IMR-90 (cell line): ENCODE measurements around the gene FOSL2. TPM values are rescaled to one million over a fixed set of nuclear protein-coding genes. Genes with fewer than 3 reads are reported as not detected.

Source experiments
- ATAC-seq: fragments of 200-7000 bp; cut with Tn5 transposase; 2 replicates; pipeline ENCODE4 v1.9.1; 2020; ENCODE audit warnings: low read depth, mild to moderate bottlenecking, moderate library complexity
- BruUV-seq: library from RNA; stranded (reverse); fragments of 400-500 nt; replicated peaks from 2 replicates; lab custom pipeline; 2021; lab: Mats Ljungman, UMichigan
- CTCF ChIA-PET: fragments of 300-600 bp; formaldehyde crosslinking; extraction: SDS; loops from one replicate; lab custom pipeline; 2021; ENCODE audit warnings: antibody characterized with exemption; lab: Yijun Ruan, JAX
- POLR2A ChIA-PET: fragments of 300-600 bp; sonication (Branson Sonifier 250); formaldehyde crosslinking; loops from one replicate; lab custom pipeline; 2022; ENCODE audit warnings: antibody characterized with exemption; ENCODE audit not compliant: unreplicated experiment; lab: Charles Lee
- DNase-seq: peaks from one replicate; pipeline ENCODE4 v3.0.0; 2013
- H2AFZ ChIP-seq: replicated peaks from 2 replicates; pipeline ENCODE3; 2013; ENCODE audit warnings: low read length, mild to moderate bottlenecking; ENCODE audit not compliant: poor library complexity
- H2AK5ac ChIP-seq: 2 replicates; pipeline ENCODE4 v1.6.1; 2013; ENCODE audit warnings: low read depth, low read length, inconsistent platforms
- H2AK9ac ChIP-seq: replicated peaks from 2 replicates; pipeline ENCODE3; 2013; ENCODE audit warnings: mild to moderate bottlenecking, low read depth, low read length, moderate library complexity; ENCODE audit not compliant: poor library complexity
- H2BK120ac ChIP-seq: 2 replicates; pipeline ENCODE4 v1.6.1; 2013; ENCODE audit warnings: low read depth, low read length, inconsistent platforms
- H2BK15ac ChIP-seq: 3 replicates; pipeline ENCODE4 v1.6.1; 2013; ENCODE audit warnings: low read depth, low read length, inconsistent platforms
- H2BK20ac ChIP-seq: 2 replicates; pipeline ENCODE4 v1.6.1; 2013; ENCODE audit warnings: low read depth, mild to moderate bottlenecking, inconsistent platforms, low read length, moderate library complexity
- H2BK5ac ChIP-seq: 2 replicates; pipeline ENCODE4 v1.6.1; 2013; ENCODE audit warnings: mild to moderate bottlenecking, low read depth, low read length, inconsistent platforms; ENCODE audit not compliant: poor library complexity, severe bottlenecking
- H3K14ac ChIP-seq: replicated peaks from 2 replicates; pipeline ENCODE4 v1.6.1; 2013; ENCODE audit warnings: low read depth, low read length, inconsistent platforms
- H3K18ac ChIP-seq: 2 replicates; pipeline ENCODE4 v1.6.1; 2013; ENCODE audit warnings: low read depth, low read length, control low read depth
- H3K23ac ChIP-seq: 2 replicates; pipeline ENCODE4 v1.6.1; 2013; ENCODE audit warnings: low read depth, low read length, inconsistent platforms
- H3K27ac ChIP-seq: 2 replicates; pipeline ENCODE4 v1.5.1; 2013; ENCODE audit warnings: mild to moderate bottlenecking, control low read depth, low read length; ENCODE audit not compliant: insufficient read depth
- H3K27me3 ChIP-seq: 2 replicates; pipeline ENCODE4 v1.6.1; 2013; ENCODE audit warnings: low read length; ENCODE audit not compliant: control insufficient read depth, insufficient read depth
- H3K36me3 ChIP-seq: 2 replicates; pipeline ENCODE4 v1.6.1; 2013; ENCODE audit warnings: low read length, mixed read lengths; ENCODE audit not compliant: control insufficient read depth, insufficient read depth
- H3K4ac ChIP-seq: 2 replicates; pipeline ENCODE4 v1.6.1; 2013; ENCODE audit warnings: low read depth, low read length, inconsistent platforms
- H3K4me1 ChIP-seq: 2 replicates; pipeline ENCODE4 v1.6.1; 2013; ENCODE audit warnings: low read length, mixed read lengths; ENCODE audit not compliant: control insufficient read depth, insufficient read depth
- H3K4me2 ChIP-seq: 2 replicates; pipeline ENCODE4 v1.6.1; 2013; ENCODE audit warnings: low read depth, mild to moderate bottlenecking, control low read depth, low read length, moderate library complexity
- H3K4me3 ChIP-seq: 2 replicates; pipeline ENCODE4 v1.5.1; 2013; ENCODE audit warnings: low read depth, mild to moderate bottlenecking, control low read depth, low read length, moderate library complexity; ENCODE audit not compliant: insufficient read depth
- H3K56ac ChIP-seq: 2 replicates; pipeline ENCODE4 v1.6.1; 2013; ENCODE audit warnings: low read length, inconsistent platforms; ENCODE audit not compliant: insufficient read depth; ENCODE audit errors: extremely low read depth
- H3K79me1 ChIP-seq, 2 experiments: 2 replicates each; pipeline ENCODE4 v1.6.1; 2013; ENCODE audit warnings: low read length in 2 of 2, inconsistent platforms in 1 of 2, low read depth in 1 of 2
- H3K9ac ChIP-seq: 2 replicates; pipeline ENCODE4 v1.6.1; 2013; ENCODE audit warnings: low read depth, low read length, control low read depth
- H3K9me1 ChIP-seq: 2 replicates; pipeline ENCODE4 v1.6.1; 2013; ENCODE audit warnings: low read length, inconsistent platforms; ENCODE audit not compliant: insufficient read depth
- H3K9me3 ChIP-seq: 2 replicates; pipeline ENCODE4 v1.6.1; 2013; ENCODE audit warnings: low read length; ENCODE audit not compliant: control insufficient read depth, insufficient read depth
- H4K20me1 ChIP-seq: 2 replicates; pipeline ENCODE4 v1.6.1; 2013; ENCODE audit warnings: low read length, inconsistent platforms; ENCODE audit not compliant: insufficient read depth
- H4K5ac ChIP-seq: 2 replicates; pipeline ENCODE4 v1.6.1; 2013; ENCODE audit warnings: mild to moderate bottlenecking, low read depth, low read length, control low read depth
- H4K8ac ChIP-seq, 2 experiments: 2 replicates each; pipeline ENCODE4 v1.6.1; 2013; ENCODE audit warnings: low read depth in 2 of 2, low read length in 2 of 2, control low read depth in 1 of 2, inconsistent platforms in 1 of 2
- H4K91ac ChIP-seq: 2 replicates; pipeline ENCODE4 v1.6.1; 2013; ENCODE audit warnings: low read depth, low read length, inconsistent platforms; ENCODE audit not compliant: insufficient read depth
- CHD1 ChIP-seq: IDR thresholded peaks from 2 replicates; pipeline ENCODE4 v1.6.1; 2012; ENCODE audit warnings: low read depth, low read length, improper control_type of control experiment
- CTCF ChIP-seq: conservative IDR thresholded peaks from 2 replicates; pipeline ENCODE4 v1.5.1; 2012; ENCODE audit warnings: mild to moderate bottlenecking, low read depth, low read length, improper control_type of control experiment
- ELK1 ChIP-seq: fragments of 150-350 bp; IDR thresholded peaks from 2 replicates; pipeline ENCODE4 v1.6.1; 2016; ENCODE audit warnings: low read depth, mild to moderate bottlenecking, low read length, moderate library complexity, borderline replicate concordance
- FOS ChIP-seq: fragments of 150-350 bp; IDR thresholded peaks from 2 replicates; pipeline ENCODE4 v1.6.1; 2016; ENCODE audit warnings: low read depth, low read length
- MAZ ChIP-seq: IDR thresholded peaks from 2 replicates; pipeline ENCODE4 v1.6.1; 2012; ENCODE audit warnings: low read depth, mild to moderate bottlenecking, low read length, improper control_type of control experiment, moderate library complexity, borderline replicate concordance
- MXI1 ChIP-seq: IDR thresholded peaks from 2 replicates; pipeline ENCODE4 v1.6.1; 2012; ENCODE audit warnings: low read depth, mild to moderate bottlenecking, low read length, moderate library complexity, borderline replicate concordance
- NFE2L2 ChIP-seq: fragments of 150-350 bp; IDR thresholded peaks from 2 replicates; pipeline ENCODE4 v1.6.1; 2016; ENCODE audit warnings: low read depth, mild to moderate bottlenecking, low read length
- POLR2A ChIP-seq: IDR thresholded peaks from 2 replicates; pipeline ENCODE4 v1.6.1; 2012; ENCODE audit warnings: mild to moderate bottlenecking, low read depth, low read length
- WGBS, 2 experiments: methylation state at CpG; one replicate each; pipeline versions ENCODE4 v1.1.5 to v1.1.7; 2013; ENCODE audit warnings: missing lambda C conversion rate in 2 of 2; ENCODE audit not compliant: insufficient read length in 1 of 2; ENCODE audit errors: extremely low coverage in 2 of 2; 5-methylcytosine and 5-hydroxymethylcytosine counted together
- dilution Hi-C: fragments of 300-500 bp; cut with HindIII; formaldehyde crosslinking; loops from one replicate; pipeline ENCODE4 v1.14.3; 2018; ENCODE audit warnings: low sequenced_read_pairs; ENCODE audit not compliant: unreplicated experiment
- in situ Hi-C: fragments of 300-500 bp; cut with MboI; formaldehyde crosslinking; loops from 3 replicates; pipeline ENCODE4 v1.14.3; 2019; ENCODE audit warnings: low sequenced_read_pairs, inconsistent platforms, mixed read lengths
- intact Hi-C: fragments of 100-400 bp; cut with micrococcal nuclease; formaldehyde crosslinking; loops from 2 replicates; pipeline ENCODE4 v1.10.0; 2022
- polyA plus RNA-seq, 3 experiments: library from polyadenylated mRNA; depleted of rRNA; stranded (reverse); fragments of >200 nt; gene quantifications; 2 replicates each; pipeline ENCODE4 v1.2.3, GENCODE V29; 2012; ENCODE audit warnings: low replicate concordance in 1 of 3
- total RNA-seq: library from RNA; depleted of rRNA; stranded (reverse); fragments of >200 nt; gene quantifications from 2 replicates; pipeline ENCODE4 v1.2.3, GENCODE V29; 2012

FOSL2 gene
- total and polyA plus RNA-seq, 2 of the 4 experiments (the other 2 are of a cell fraction) = 31.4 to 46.3 TPM

- Histone ChIP-seq H4K8ac (peak overlapping the region; percentile 89 to 95), H3K79me1 (peaks cover 0 to 12% of the 10 kb centered on the region in 2 experiments; a peak in 1 of 4 replicates), H3K9ac (peak overlapping the region; percentile 68), H2AFZ (peak overlapping the region; percentile 83), H3K4me1 (peaks cover 15% of the 10 kb centered on the region), H3K36me3 (peaks cover 9% of the 10 kb centered on the region; the same call in 1 of the 2 replicates), H4K5ac (peak overlapping the region; percentile 67), H3K27me3 (no peaks in the 10 kb centered on the region), H2AK9ac (peak overlapping the region; percentile 92), H3K9me1 (peaks cover 19% of the 10 kb centered on the region), H2BK120ac (peak overlapping the region; percentile 93), H3K18ac (peak overlapping the region; percentile 72), H3K9me3 (no peaks in the 10 kb centered on the region), H2BK5ac (peak overlapping the region; percentile 73), H3K14ac (peak overlapping the region; percentile 99), H4K91ac (peak overlapping the region; percentile 94), H3K56ac (peak overlapping the region; percentile 95), H2BK20ac (peak overlapping the region; percentile 82; the same call in 1 of the 2 replicates), H3K27ac (peak overlapping the region; percentile 77), H4K20me1 (peaks cover 19% of the 10 kb centered on the region; the same call in 1 of the 2 replicates), H3K4ac (peak overlapping the region; percentile 98), H3K23ac (peak overlapping the region; percentile 96), H3K4me3 (peak overlapping the region; percentile 91), H2AK5ac (peak overlapping the region; percentile 90), H3K4me2 (peak overlapping the region; percentile 76), H2BK15ac (peak overlapping the region; percentile 92; the same call in 2 of the 3 replicates)
- dilution Hi-C loops = no loop called here
- ChIA-PET POLR2A (interaction anchor here (0.6 to 0.7 kb wide), 4 partner anchors 141 to 687 kb away, joined by 4 to 18 read pairs (median 6); no protein-coding TSS in a partner anchor), CTCF (interaction anchor here (0.6 to 1.4 kb wide), 4 partner anchors 57 to 201 kb away, joined by 3 to 5 read pairs (median 3); no protein-coding TSS in a partner anchor)
- ATAC-seq = peak; percentile 5
- no TSS peak for BruUV-seq
- intact Hi-C loops = loop anchor here (1.0 to 10.0 kb wide), 7 partner anchors 52 to 637 kb away; no protein-coding TSS in a partner anchor
- no CpG with 5 or more reads among the region's 49 CpGs for WGBS, 2 experiments
- in situ Hi-C loops = loop anchor here (10.0 kb wide), 1 partner anchor 426 kb away; no protein-coding TSS in a partner anchor
- DNase-seq = peak; percentile 90
- TF ChIP-seq FOS (no peak), CTCF (no peak), NFE2L2 (0 out of 2 replicates have a peak, but pooled peaks have one; percentile 1), ELK1 (no peak), MAZ (peak; percentile 72), POLR2A (peak; percentile 34; the same call in 1 of the 2 replicates), CHD1 (0 out of 2 replicates have a peak, but pooled peaks have one; percentile 70), MXI1 (no peak)
Measured at GRCh38 chr2:28390746-28391563, 1.7 kb upstream of the FOSL2 start.
